SH-SY5Y (cell line): ENCODE data around the gene SLC9A6.

Source experiments
- GATA2 ChIP-seq: IDR thresholded peaks from 2 replicates; pipeline ENCODE4 v1.6.1; 2011; ENCODE audit warnings: mild to moderate bottlenecking, low read depth, low read length
- GATA3 ChIP-seq: IDR thresholded peaks from 2 replicates; pipeline ENCODE4 v1.6.1; 2011; ENCODE audit warnings: low read depth, mild to moderate bottlenecking, low read length, moderate library complexity

Gene SLC9A6

GRCh38 chrX:136064661-136065043, 79.4 kb downstream of the SLC9A6 start:
- TF ChIP-seq GATA2 (no peak), GATA3 (no peak)

GRCh38 chrX:136065044-136065671, 79.9 kb downstream of the SLC9A6 start:
- TF ChIP-seq GATA3 (no peak), GATA2 (no peak)

- TF ChIP-seq GATA3 (no peak), GATA2 (no peak)
These were observed 81.9 kb downstream of the SLC9A6 start for GRCh38 chrX:136067097-136067496.

- TF ChIP-seq GATA3 (no peak), GATA2 (no peak)
These were observed 82.7 kb downstream of the SLC9A6 start for GRCh38 chrX:136067966-136068365.

GRCh38 chrX:136076942-136077341, 91.7 kb downstream of the SLC9A6 start:
- TF ChIP-seq GATA2: no peak
- no peak for TF ChIP-seq GATA3

- TF ChIP-seq GATA3 (no peak), GATA2 (no peak)
These were observed 95.5 kb downstream of the SLC9A6 start for GRCh38 chrX:136080766-136081165.

GRCh38 chrX:136086521-136086920, 101.3 kb downstream of the SLC9A6 start:
- no peak for TF ChIP-seq GATA3
- no peak for TF ChIP-seq GATA2

- no peak for TF ChIP-seq GATA2
- no peak for TF ChIP-seq GATA3
These were observed 109.7 kb downstream of the SLC9A6 start for GRCh38 chrX:136094962-136095361.
